ENCODE measurements around the gene GGT1.

- TF ChIP-seq, protein P1, sequence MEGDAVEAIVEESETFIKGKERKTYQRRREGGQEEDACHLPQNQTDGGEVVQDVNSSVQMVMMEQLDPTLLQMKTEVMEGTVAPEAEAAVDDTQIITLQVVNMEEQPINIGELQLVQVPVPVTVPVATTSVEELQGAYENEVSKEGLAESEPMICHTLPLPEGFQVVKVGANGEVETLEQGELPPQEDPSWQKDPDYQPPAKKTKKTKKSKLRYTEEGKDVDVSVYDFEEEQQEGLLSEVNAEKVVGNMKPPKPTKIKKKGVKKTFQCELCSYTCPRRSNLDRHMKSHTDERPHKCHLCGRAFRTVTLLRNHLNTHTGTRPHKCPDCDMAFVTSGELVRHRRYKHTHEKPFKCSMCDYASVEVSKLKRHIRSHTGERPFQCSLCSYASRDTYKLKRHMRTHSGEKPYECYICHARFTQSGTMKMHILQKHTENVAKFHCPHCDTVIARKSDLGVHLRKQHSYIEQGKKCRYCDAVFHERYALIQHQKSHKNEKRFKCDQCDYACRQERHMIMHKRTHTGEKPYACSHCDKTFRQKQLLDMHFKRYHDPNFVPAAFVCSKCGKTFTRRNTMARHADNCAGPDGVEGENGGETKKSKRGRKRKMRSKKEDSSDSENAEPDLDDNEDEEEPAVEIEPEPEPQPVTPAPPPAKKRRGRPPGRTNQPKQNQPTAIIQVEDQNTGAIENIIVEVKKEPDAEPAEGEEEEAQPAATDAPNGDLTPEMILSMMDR (conservative IDR thresholded peaks at IDR 0.05; ENCODE audit: low read length) = no peak
- TF ChIP-seq EZH2phosphoT487 (IDR thresholded peaks at IDR 0.05; ENCODE audit: borderline replicate concordance, low read depth, low read length) = no peak
These were observed 14.1 kb upstream of the GGT1 start for GRCh38 chr22:24588757-24589481.
